D721Med (cell line): ENCODE measurements around the gene ELF2.

Experiments used
- DNase-seq: peaks from one replicate; pipeline ENCODE4 v3.0.0; 2011; ENCODE audit warnings: low spot score; ENCODE audit not compliant: insufficient read length
- FAIRE-seq: peaks from 2 replicates; lab custom pipeline; 2011; peaks lifted over from hg19 to GRCh38; lab: Jason Lieb, UNC
- CTCF ChIP-seq: IDR thresholded peaks from 2 replicates; pipeline ENCODE4 v1.5.1; 2012; ENCODE audit warnings: mild to moderate bottlenecking, control low read depth; ENCODE audit not compliant: insufficient read depth; ENCODE audit errors: missing control alignments

Gene ELF2

GRCh38 chr4:139212900-139213299 lies 35.9 kb upstream of the ELF2 start:
- TF ChIP-seq CTCF, result no peak
- FAIRE-seq (no peak), DNase-seq (no peak)

- TF ChIP-seq CTCF, result no peak
- DNase-seq, result no peak
- FAIRE-seq, result no peak
Measured at GRCh38 chr4:139210486-139210885, 33.5 kb upstream of the ELF2 start.

- DNase-seq, result no peak
- TF ChIP-seq CTCF, result no peak
- no peak for FAIRE-seq
Measured at GRCh38 chr4:139209470-139210063, 32.5 kb upstream of the ELF2 start.

- no peak for FAIRE-seq
- no peak for DNase-seq
- TF ChIP-seq CTCF, result no peak
Measured at GRCh38 chr4:139208404-139208945, 31.5 kb upstream of the ELF2 start.

- FAIRE-seq, result no peak
- DNase-seq, result no peak
- TF ChIP-seq CTCF, result no peak
Measured at GRCh38 chr4:139207873-139208403, 30.9 kb upstream of the ELF2 start.

- TF ChIP-seq CTCF, result no peak
- DNase-seq (no peak), FAIRE-seq (no peak)
Measured at GRCh38 chr4:139207247-139207646, 30.2 kb upstream of the ELF2 start.

GRCh38 chr4:139202991-139203390 lies 26.0 kb upstream of the ELF2 start:
- TF ChIP-seq CTCF, result no peak
- DNase-seq, result no peak
- no peak for FAIRE-seq
